ENCODE results near the gene INVS. TPM values are rescaled to one million over a fixed set of nuclear protein-coding genes. Genes with fewer than 3 reads are reported as not detected.
"Not testable (repeated sequence)": the region's sequence is repeated elsewhere in the genome, so short reads cannot be mapped to it uniquely, and the experiment has no call there.

INVS gene
- polyA plus RNA-seq, 1 experiment = 9.7 TPM

GRCh38 chr9:100126423-100126822, 27.4 kb downstream of the INVS start:
- no peak for TF ChIP-seq CTCF (IDR thresholded peaks at IDR 0.05; ENCODE audit: insufficient read depth, low read depth, low read length)

GRCh38 chr9:100129772-100130171, 30.7 kb downstream of the INVS start:
- POLR2A ChIA-PET = no interaction called here
- Histone ChIP-seq H3K27me3 (ENCODE audit: control insufficient read depth, insufficient read depth, low read length) (no peaks in the 10 kb centered on the region), H3K36me3 (ENCODE audit: control insufficient read depth, insufficient read depth, low read length) (no peaks in the 10 kb centered on the region), H3K4me3 (ENCODE audit: low read depth, low read length) (no peak overlapping the region)
- CTCF ChIA-PET = interaction anchor here (0.5 kb wide), 1 partner anchor 184 kb away, joined by 3 read pairs; no protein-coding TSS in a partner anchor
- DNase-seq (ENCODE audit: low read depth) = no peak
- TF ChIP-seq CTCF (IDR thresholded peaks at IDR 0.05; ENCODE audit: insufficient read depth, low read depth, low read length) = no peak

More at GRCh38 chr9:100126423-100126822, 27.4 kb downstream of the INVS start:
- H3K36me3 ChIP-seq (ENCODE audit: control insufficient read depth, insufficient read depth, low read length) = no peaks in the 10 kb centered on the region
- no peak for DNase-seq (ENCODE audit: low read depth)
- ChIA-PET CTCF (no interaction called here), POLR2A (no interaction called here)
- no peaks in the 10 kb centered on the region for H3K27me3 ChIP-seq (ENCODE audit: control insufficient read depth, insufficient read depth, low read length)
- H3K4me3 ChIP-seq (ENCODE audit: low read depth, low read length) = no peak overlapping the region

GRCh38 chr9:100131216-100131615, 32.2 kb downstream of the INVS start:
- ChIA-PET CTCF (no interaction called here), POLR2A (no interaction called here)
- Histone ChIP-seq H3K36me3 (ENCODE audit: control insufficient read depth, insufficient read depth, low read length) (no peaks in the 10 kb centered on the region), H3K4me3 (ENCODE audit: low read depth, low read length) (no peak overlapping the region), H3K27me3 (ENCODE audit: control insufficient read depth, insufficient read depth, low read length) (no peaks in the 10 kb centered on the region)
- TF ChIP-seq CTCF (IDR thresholded peaks at IDR 0.05; ENCODE audit: insufficient read depth, low read depth, low read length) = no peak
- no peak for DNase-seq (ENCODE audit: low read depth)

GRCh38 chr9:100131875-100132430, 32.9 kb downstream of the INVS start:
- POLR2A ChIA-PET = no interaction called here
- no peak for DNase-seq (ENCODE audit: low read depth)
- no peak overlapping the region for H3K4me3 ChIP-seq (ENCODE audit: low read depth, low read length)
- CTCF ChIA-PET = no interaction called here
- no peak for TF ChIP-seq CTCF (IDR thresholded peaks at IDR 0.05; ENCODE audit: insufficient read depth, low read depth, low read length)
- H3K27me3 ChIP-seq (ENCODE audit: control insufficient read depth, insufficient read depth, low read length) = no peaks in the 10 kb centered on the region
- H3K36me3 ChIP-seq (ENCODE audit: control insufficient read depth, insufficient read depth, low read length) = no peaks in the 10 kb centered on the region

GRCh38 chr9:100134731-100135130, 35.7 kb downstream of the INVS start:
- Histone ChIP-seq H3K36me3 (ENCODE audit: control insufficient read depth, insufficient read depth, low read length) (no peaks in the 10 kb centered on the region), H3K4me3 (ENCODE audit: low read depth, low read length) (no peak overlapping the region), H3K27me3 (ENCODE audit: control insufficient read depth, insufficient read depth, low read length) (no peaks in the 10 kb centered on the region)
- no peak for DNase-seq (ENCODE audit: low read depth)
- ChIA-PET CTCF (no interaction called here), POLR2A (no interaction called here)
- TF ChIP-seq CTCF (IDR thresholded peaks at IDR 0.05; ENCODE audit: insufficient read depth, low read depth, low read length) = no peak

- POLR2A ChIA-PET; H3K27me3 ChIP-seq (ENCODE audit: control insufficient read depth, insufficient read depth, low read length); H3K36me3 ChIP-seq (ENCODE audit: control insufficient read depth, insufficient read depth, low read length); H3K4me3 ChIP-seq (ENCODE audit: low read depth, low read length); CTCF ChIA-PET; DNase-seq (ENCODE audit: low read depth): not testable (repeated sequence)
These were observed 37.8 kb downstream of the INVS start for GRCh38 chr9:100136799-100137198.

GRCh38 chr9:100140303-100140702, 41.3 kb downstream of the INVS start:
- DNase-seq (ENCODE audit: low read depth); H3K36me3 ChIP-seq (ENCODE audit: control insufficient read depth, insufficient read depth, low read length); H3K27me3 ChIP-seq (ENCODE audit: control insufficient read depth, insufficient read depth, low read length); H3K4me3 ChIP-seq (ENCODE audit: low read depth, low read length); POLR2A ChIA-PET: not testable (repeated sequence)
- CTCF ChIA-PET = interaction anchor here (1.0 kb wide), 1 partner anchor 298 kb away, joined by 3 read pairs; no protein-coding TSS in a partner anchor

GRCh38 chr9:100141862-100142261, 42.8 kb downstream of the INVS start:
- POLR2A ChIA-PET; CTCF ChIA-PET; H3K27me3 ChIP-seq (ENCODE audit: control insufficient read depth, insufficient read depth, low read length); H3K36me3 ChIP-seq (ENCODE audit: control insufficient read depth, insufficient read depth, low read length); H3K4me3 ChIP-seq (ENCODE audit: low read depth, low read length); DNase-seq (ENCODE audit: low read depth): not testable (repeated sequence)
